IMR-90 (cell line): ENCODE measurements around the gene DMD. TPM values are rescaled to one million over a fixed set of nuclear protein-coding genes. Genes with fewer than 3 reads are reported as not detected.

ENCODE experiments used
- ATAC-seq: fragments of 200-7000 bp; cut with Tn5 transposase; 2 replicates; pipeline ENCODE4 v1.9.1; 2020; ENCODE audit warnings: low read depth, mild to moderate bottlenecking, moderate library complexity
- BruUV-seq: library from RNA; stranded (reverse); fragments of 400-500 nt; replicated peaks from 2 replicates; lab custom pipeline; 2021; lab: Mats Ljungman, UMichigan
- CTCF ChIA-PET: fragments of 300-600 bp; formaldehyde crosslinking; extraction: SDS; loops from one replicate; lab custom pipeline; 2021; ENCODE audit warnings: antibody characterized with exemption; lab: Yijun Ruan, JAX
- POLR2A ChIA-PET: fragments of 300-600 bp; sonication (Branson Sonifier 250); formaldehyde crosslinking; loops from one replicate; lab custom pipeline; 2022; ENCODE audit warnings: antibody characterized with exemption; ENCODE audit not compliant: unreplicated experiment; lab: Charles Lee
- DNase-seq: peaks from one replicate; pipeline ENCODE4 v3.0.0; 2013
- H2AFZ ChIP-seq: replicated peaks from 2 replicates; pipeline ENCODE3; 2013; ENCODE audit warnings: low read length, mild to moderate bottlenecking; ENCODE audit not compliant: poor library complexity
- H2AK5ac ChIP-seq: 2 replicates; pipeline ENCODE4 v1.6.1; 2013; ENCODE audit warnings: low read depth, low read length, inconsistent platforms
- H2AK9ac ChIP-seq: replicated peaks from 2 replicates; pipeline ENCODE3; 2013; ENCODE audit warnings: mild to moderate bottlenecking, low read depth, low read length, moderate library complexity; ENCODE audit not compliant: poor library complexity
- H2BK120ac ChIP-seq: 2 replicates; pipeline ENCODE4 v1.6.1; 2013; ENCODE audit warnings: low read depth, low read length, inconsistent platforms
- H2BK15ac ChIP-seq: 3 replicates; pipeline ENCODE4 v1.6.1; 2013; ENCODE audit warnings: low read depth, low read length, inconsistent platforms
- H2BK20ac ChIP-seq: 2 replicates; pipeline ENCODE4 v1.6.1; 2013; ENCODE audit warnings: low read depth, mild to moderate bottlenecking, inconsistent platforms, low read length, moderate library complexity
- H2BK5ac ChIP-seq: 2 replicates; pipeline ENCODE4 v1.6.1; 2013; ENCODE audit warnings: mild to moderate bottlenecking, low read depth, low read length, inconsistent platforms; ENCODE audit not compliant: poor library complexity, severe bottlenecking
- H3K14ac ChIP-seq: replicated peaks from 2 replicates; pipeline ENCODE4 v1.6.1; 2013; ENCODE audit warnings: low read depth, low read length, inconsistent platforms
- H3K18ac ChIP-seq: 2 replicates; pipeline ENCODE4 v1.6.1; 2013; ENCODE audit warnings: low read depth, low read length, control low read depth
- H3K23ac ChIP-seq: 2 replicates; pipeline ENCODE4 v1.6.1; 2013; ENCODE audit warnings: low read depth, low read length, inconsistent platforms
- H3K27ac ChIP-seq: 2 replicates; pipeline ENCODE4 v1.5.1; 2013; ENCODE audit warnings: mild to moderate bottlenecking, control low read depth, low read length; ENCODE audit not compliant: insufficient read depth
- H3K27me3 ChIP-seq: 2 replicates; pipeline ENCODE4 v1.6.1; 2013; ENCODE audit warnings: low read length; ENCODE audit not compliant: control insufficient read depth, insufficient read depth
- H3K36me3 ChIP-seq: 2 replicates; pipeline ENCODE4 v1.6.1; 2013; ENCODE audit warnings: low read length, mixed read lengths; ENCODE audit not compliant: control insufficient read depth, insufficient read depth
- H3K4ac ChIP-seq: 2 replicates; pipeline ENCODE4 v1.6.1; 2013; ENCODE audit warnings: low read depth, low read length, inconsistent platforms
- H3K4me1 ChIP-seq: 2 replicates; pipeline ENCODE4 v1.6.1; 2013; ENCODE audit warnings: low read length, mixed read lengths; ENCODE audit not compliant: control insufficient read depth, insufficient read depth
- H3K4me2 ChIP-seq: 2 replicates; pipeline ENCODE4 v1.6.1; 2013; ENCODE audit warnings: low read depth, mild to moderate bottlenecking, control low read depth, low read length, moderate library complexity
- H3K4me3 ChIP-seq: 2 replicates; pipeline ENCODE4 v1.5.1; 2013; ENCODE audit warnings: low read depth, mild to moderate bottlenecking, control low read depth, low read length, moderate library complexity; ENCODE audit not compliant: insufficient read depth
- H3K56ac ChIP-seq: 2 replicates; pipeline ENCODE4 v1.6.1; 2013; ENCODE audit warnings: low read length, inconsistent platforms; ENCODE audit not compliant: insufficient read depth; ENCODE audit errors: extremely low read depth
- H3K79me1 ChIP-seq, 2 experiments: 2 replicates each; pipeline ENCODE4 v1.6.1; 2013; ENCODE audit warnings: low read length in 2 of 2, inconsistent platforms in 1 of 2, low read depth in 1 of 2
- H3K9ac ChIP-seq: 2 replicates; pipeline ENCODE4 v1.6.1; 2013; ENCODE audit warnings: low read depth, low read length, control low read depth
- H3K9me1 ChIP-seq: 2 replicates; pipeline ENCODE4 v1.6.1; 2013; ENCODE audit warnings: low read length, inconsistent platforms; ENCODE audit not compliant: insufficient read depth
- H3K9me3 ChIP-seq: 2 replicates; pipeline ENCODE4 v1.6.1; 2013; ENCODE audit warnings: low read length; ENCODE audit not compliant: control insufficient read depth, insufficient read depth
- H4K20me1 ChIP-seq: 2 replicates; pipeline ENCODE4 v1.6.1; 2013; ENCODE audit warnings: low read length, inconsistent platforms; ENCODE audit not compliant: insufficient read depth
- H4K5ac ChIP-seq: 2 replicates; pipeline ENCODE4 v1.6.1; 2013; ENCODE audit warnings: mild to moderate bottlenecking, low read depth, low read length, control low read depth
- H4K8ac ChIP-seq, 2 experiments: 2 replicates each; pipeline ENCODE4 v1.6.1; 2013; ENCODE audit warnings: low read depth in 2 of 2, low read length in 2 of 2, control low read depth in 1 of 2, inconsistent platforms in 1 of 2
- H4K91ac ChIP-seq: 2 replicates; pipeline ENCODE4 v1.6.1; 2013; ENCODE audit warnings: low read depth, low read length, inconsistent platforms; ENCODE audit not compliant: insufficient read depth
- CHD1 ChIP-seq: IDR thresholded peaks from 2 replicates; pipeline ENCODE4 v1.6.1; 2012; ENCODE audit warnings: low read depth, low read length, improper control_type of control experiment
- FOS ChIP-seq: fragments of 150-350 bp; IDR thresholded peaks from 2 replicates; pipeline ENCODE4 v1.6.1; 2016; ENCODE audit warnings: low read depth, low read length
- MAFK ChIP-seq: IDR thresholded peaks from 2 replicates; pipeline ENCODE4 v1.6.1; 2012; ENCODE audit warnings: low read depth, low read length, improper control_type of control experiment
- RAD21 ChIP-seq: IDR thresholded peaks from 2 replicates; pipeline ENCODE4 v1.6.1; 2012; ENCODE audit warnings: low read length, improper control_type of control experiment
- RCOR1 ChIP-seq: IDR thresholded peaks from 2 replicates; pipeline ENCODE4 v1.6.1; 2012; ENCODE audit warnings: mild to moderate bottlenecking, low read length, improper control_type of control experiment; ENCODE audit not compliant: insufficient replicate concordance
- RFX5 ChIP-seq: IDR thresholded peaks from 2 replicates; pipeline ENCODE4 v1.8.0; 2012; ENCODE audit warnings: low read depth, mild to moderate bottlenecking, low read length, moderate library complexity
- SMC3 ChIP-seq: fragments of 150-350 bp; IDR thresholded peaks from 2 replicates; pipeline ENCODE4 v1.6.1; 2016; ENCODE audit warnings: low read depth, mild to moderate bottlenecking, antibody characterized with exemption, low read length, moderate library complexity
- WGBS, 2 experiments: methylation state at CpG; one replicate each; pipeline versions ENCODE4 v1.1.5 to v1.1.7; 2013; ENCODE audit warnings: missing lambda C conversion rate in 2 of 2; ENCODE audit not compliant: insufficient read length in 1 of 2; ENCODE audit errors: extremely low coverage in 2 of 2; 5-methylcytosine and 5-hydroxymethylcytosine counted together
- dilution Hi-C: fragments of 300-500 bp; cut with HindIII; formaldehyde crosslinking; loops from one replicate; pipeline ENCODE4 v1.14.3; 2018; ENCODE audit warnings: low sequenced_read_pairs; ENCODE audit not compliant: unreplicated experiment
- in situ Hi-C: fragments of 300-500 bp; cut with MboI; formaldehyde crosslinking; loops from 3 replicates; pipeline ENCODE4 v1.14.3; 2019; ENCODE audit warnings: low sequenced_read_pairs, inconsistent platforms, mixed read lengths
- intact Hi-C: fragments of 100-400 bp; cut with micrococcal nuclease; formaldehyde crosslinking; loops from 2 replicates; pipeline ENCODE4 v1.10.0; 2022
- polyA plus RNA-seq, 3 experiments: library from polyadenylated mRNA; depleted of rRNA; stranded (reverse); fragments of >200 nt; gene quantifications; 2 replicates each; pipeline ENCODE4 v1.2.3, GENCODE V29; 2012; ENCODE audit warnings: low replicate concordance in 1 of 3
- total RNA-seq: library from RNA; depleted of rRNA; stranded (reverse); fragments of >200 nt; gene quantifications from 2 replicates; pipeline ENCODE4 v1.2.3, GENCODE V29; 2012

The DMD gene
- total and polyA plus RNA-seq, 2 of the 4 experiments (the other 2 are of a cell fraction): 6.6 to 11.8 TPM

DNA sequence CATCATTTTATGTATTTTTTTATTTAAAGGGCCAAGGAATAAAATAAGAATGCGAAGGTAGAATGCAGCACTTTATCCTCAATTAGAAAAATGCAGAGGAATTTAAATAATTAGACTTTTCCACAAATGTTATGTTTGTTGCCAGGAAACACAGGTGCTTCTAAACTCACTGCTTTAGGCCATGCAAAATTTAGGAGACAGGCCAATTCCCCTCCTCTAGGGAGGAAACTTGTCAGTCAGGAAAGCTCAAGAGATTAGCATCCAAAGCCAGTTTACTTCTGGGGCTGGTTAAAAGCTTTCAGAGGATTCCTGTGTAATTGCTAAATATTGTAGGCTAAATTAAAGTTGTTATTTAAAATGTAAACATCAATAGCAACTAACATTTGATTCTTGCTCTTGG lies 124.5 kb downstream of the DMD start:
- H3K4ac ChIP-seq: no peak overlapping the region
- H3K56ac ChIP-seq: no peak overlapping the region
- no peak for DNase-seq
- H2BK120ac ChIP-seq: no peak overlapping the region
- no peak overlapping the region for H2AK5ac ChIP-seq
- H3K9ac ChIP-seq: no peak overlapping the region
- ChIA-PET POLR2A (no interaction called here), CTCF (no interaction called here)
- no peak overlapping the region for H2AK9ac ChIP-seq
- TF ChIP-seq MAFK: 0 out of 2 replicates have a peak, but pooled peaks have one; percentile 24
- no peak for TF ChIP-seq FOS
- TF ChIP-seq RAD21: no peak
- no peak for TF ChIP-seq RFX5
- no peak for TF ChIP-seq CHD1
- no peak for TF ChIP-seq RCOR1
- no peak for TF ChIP-seq SMC3
- no peaks in the 10 kb centered on the region for H3K9me1 ChIP-seq
- H3K18ac ChIP-seq: no peak overlapping the region
- H4K20me1 ChIP-seq: no peaks in the 10 kb centered on the region
- H2BK5ac ChIP-seq: no peak overlapping the region
- no peak overlapping the region for H2AFZ ChIP-seq
- no peaks in the 10 kb centered on the region for H3K36me3 ChIP-seq
- no peak overlapping the region for H4K91ac ChIP-seq
- intact Hi-C loops: no loop called here
- no peak overlapping the region for H3K23ac ChIP-seq
- H2BK15ac ChIP-seq: no peak overlapping the region
- no peak for ATAC-seq
- in situ Hi-C loops: no loop called here
- H3K4me2 ChIP-seq: no peak overlapping the region
- dilution Hi-C loops: no loop called here
- no peaks in the 10 kb centered on the region for H3K9me3 ChIP-seq
- WGBS, 2 experiments: no CpG with 5 or more reads among the region's 1 CpG
- H2BK20ac ChIP-seq: no peak overlapping the region
- no TSS peak for BruUV-seq
- no peak overlapping the region for H3K4me3 ChIP-seq
- no peak overlapping the region for H4K8ac ChIP-seq
- H3K27me3 ChIP-seq: no peaks in the 10 kb centered on the region
- H3K14ac ChIP-seq: no peak overlapping the region
- no peak overlapping the region for H4K5ac ChIP-seq
- no peaks in the 10 kb centered on the region for H3K4me1 ChIP-seq
- H3K79me1 ChIP-seq: no peaks in the 10 kb centered on the region
- H3K27ac ChIP-seq: no peak overlapping the region
